WTC11 (cell line): ENCODE measurements around the gene CDIP1. TPM values are rescaled to one million over a fixed set of nuclear protein-coding genes. Genes with fewer than 3 reads are reported as not detected.

Experiments used
- ATAC-seq: fragments of 200-7000 bp; cut with Tn5 transposase; 2 replicates; pipeline ENCODE4 v1.10.0; 2021; ENCODE audit warnings: mild to moderate bottlenecking, moderate library complexity
- CTCF ChIA-PET: fragments of 300-600 bp; sonication (Branson Sonifier 250); formaldehyde crosslinking; loops from one replicate; lab custom pipeline; 2021; ENCODE audit warnings: antibody characterized with exemption; lab: Charles Lee
- POLR2A ChIA-PET: fragments of 350-600 bp; sonication (Branson Sonifier 250); formaldehyde crosslinking; loops from one replicate; lab custom pipeline; 2021; ENCODE audit warnings: antibody characterized with exemption; lab: Charles Lee
- DNase-seq: peaks from one replicate; pipeline ENCODE4 v3.0.0; 2021; ENCODE audit warnings: low spot score
- H3K27ac Mint-ChIP-seq: 2 replicates; pipeline ENCODE4 v1.8.0; 2021; ENCODE audit warnings: mixed read lengths
- H3K27me3 Mint-ChIP-seq: 2 replicates; pipeline ENCODE4 v1.8.0; 2021; ENCODE audit warnings: low read depth, mild to moderate bottlenecking, moderate library complexity, mixed read lengths
- H3K36me3 Mint-ChIP-seq: 2 replicates; pipeline ENCODE4 v1.8.0; 2021; ENCODE audit warnings: mixed read lengths
- H3K4me1 Mint-ChIP-seq: 2 replicates; pipeline ENCODE4 v1.8.0; 2022; ENCODE audit warnings: mixed read lengths
- H3K4me3 Mint-ChIP-seq: 2 replicates; pipeline ENCODE4 v1.8.0; 2021; ENCODE audit warnings: mild to moderate bottlenecking, moderate library complexity, mixed read lengths
- H3K9me3 Mint-ChIP-seq: 2 replicates; pipeline ENCODE4 v1.8.0; 2021; ENCODE audit warnings: mixed read lengths
- ATF2 ChIP-seq: sonication (generic); formaldehyde crosslinking; IDR thresholded peaks from 2 replicates; pipeline ENCODE4 v1.8.1; 2022; ENCODE audit warnings: low read depth, missing genetic modification reagents, borderline replicate concordance
- E2F1 ChIP-seq: sonication (generic); formaldehyde crosslinking; IDR thresholded peaks from 2 replicates; pipeline ENCODE4 v1.8.0; 2022; ENCODE audit warnings: mild to moderate bottlenecking, missing genetic modification reagents
- FOXP1 ChIP-seq: sonication (generic); formaldehyde crosslinking; IDR thresholded peaks from 2 replicates; pipeline ENCODE4 v1.8.0; 2022; ENCODE audit warnings: missing genetic modification reagents, mild to moderate bottlenecking, moderate library complexity, borderline replicate concordance
- FOXP4 ChIP-seq: sonication (generic); formaldehyde crosslinking; IDR thresholded peaks from 2 replicates; pipeline ENCODE4 v1.8.0; 2022; ENCODE audit warnings: mild to moderate bottlenecking, missing genetic modification reagents
- NR1H2 ChIP-seq: sonication (generic); formaldehyde crosslinking; IDR thresholded peaks from 2 replicates; pipeline ENCODE4 v1.9.0; 2021; ENCODE audit warnings: mild to moderate bottlenecking, moderate library complexity, missing genetic modification reagents
- NR2C2 ChIP-seq: sonication (generic); formaldehyde crosslinking; IDR thresholded peaks from 2 replicates; pipeline ENCODE4 v1.8.0; 2022; ENCODE audit warnings: mild to moderate bottlenecking, missing genetic modification reagents
- PREB ChIP-seq: sonication (generic); formaldehyde crosslinking; IDR thresholded peaks from 2 replicates; pipeline ENCODE4 v1.8.1; 2022; ENCODE audit warnings: mild to moderate bottlenecking, missing genetic modification reagents, moderate library complexity, borderline replicate concordance
- SMAD3 ChIP-seq: sonication (generic); formaldehyde crosslinking; IDR thresholded peaks from 2 replicates; pipeline ENCODE4 v1.8.0; 2022; ENCODE audit warnings: missing genetic modification reagents, mild to moderate bottlenecking, borderline replicate concordance
- USF2 ChIP-seq: sonication (generic); formaldehyde crosslinking; IDR thresholded peaks from 2 replicates; pipeline ENCODE4 v1.8.1; 2023; ENCODE audit warnings: mild to moderate bottlenecking, missing genetic modification reagents, moderate library complexity
- ZBTB21 ChIP-seq: sonication (generic); formaldehyde crosslinking; IDR thresholded peaks from 2 replicates; pipeline ENCODE4 v1.8.1; 2023; ENCODE audit warnings: mild to moderate bottlenecking, missing genetic modification reagents, borderline replicate concordance
- ZNF263 ChIP-seq: sonication (generic); formaldehyde crosslinking; IDR thresholded peaks from 2 replicates; pipeline ENCODE4 v1.8.1; 2022; ENCODE audit warnings: low read depth, mild to moderate bottlenecking, moderate library complexity, missing genetic modification reagents
- ZNF281 ChIP-seq: sonication (generic); formaldehyde crosslinking; IDR thresholded peaks from 2 replicates; pipeline ENCODE4 v1.8.0; 2023; ENCODE audit warnings: mild to moderate bottlenecking, missing genetic modification reagents
- total RNA-seq: library from RNA; stranded (reverse); gene quantifications from 3 replicates; pipeline ENCODE4 v1.2.3, GENCODE V29; 2021
- TF ChIP-seq, protein P1 (sequence below): fragments of 200-600 bp; IDR thresholded peaks from 2 replicates; pipeline ENCODE4 v1.8.0; 2022; ENCODE audit warnings: antibody characterized with exemption
- TF ChIP-seq, protein P2 (sequence below): sonication (generic); formaldehyde crosslinking; IDR thresholded peaks from 2 replicates; pipeline ENCODE4 v1.8.0; 2023; ENCODE audit warnings: missing genetic modification reagents
- TF ChIP-seq, protein P3 (sequence below): sonication (generic); formaldehyde crosslinking; IDR thresholded peaks from 2 replicates; pipeline ENCODE4 v1.8.0; 2022; ENCODE audit warnings: missing genetic modification reagents

Gene CDIP1
- total RNA-seq, 1 experiment from 2014 or later: 68.9 TPM

- TF ChIP-seq ZNF281 (CRISPR knock-in tag): no peak
Observed at GRCh38 chr16:4556580-4556979, 18.0 kb upstream of the CDIP1 start (continued).

GRCh38 chr16:4556112-4556511 lies 17.5 kb upstream of the CDIP1 start, which contains the start of gene C16orf96:
C16orf96 (plus strand) TSS chr16:4556340; CDS start chr16:4556490, 150 bp downstream.
- ATAC-seq: no peak
- Mint-ChIP-seq H3K27ac (no peak within 1 kb of the TSS), H3K4me3 (no peak within 1 kb of the TSS), H3K4me1 (no peaks in the 10 kb centered on the region), H3K36me3 (no peaks in the 10 kb centered on the region), H3K9me3 (no peaks in the 10 kb centered on the region), H3K27me3 (peaks cover 3% of the 10 kb centered on the region; the same call in 1 of the 2 replicates)
- TF ChIP-seq E2F1 (CRISPR knock-in tag) (no peak), PREB (CRISPR knock-in tag) (no peak), SMAD3 (CRISPR knock-in tag) (no peak), NR1H2 (CRISPR knock-in tag) (no peak), ZNF263 (CRISPR knock-in tag) (no peak)
- TF ChIP-seq, protein P1, sequence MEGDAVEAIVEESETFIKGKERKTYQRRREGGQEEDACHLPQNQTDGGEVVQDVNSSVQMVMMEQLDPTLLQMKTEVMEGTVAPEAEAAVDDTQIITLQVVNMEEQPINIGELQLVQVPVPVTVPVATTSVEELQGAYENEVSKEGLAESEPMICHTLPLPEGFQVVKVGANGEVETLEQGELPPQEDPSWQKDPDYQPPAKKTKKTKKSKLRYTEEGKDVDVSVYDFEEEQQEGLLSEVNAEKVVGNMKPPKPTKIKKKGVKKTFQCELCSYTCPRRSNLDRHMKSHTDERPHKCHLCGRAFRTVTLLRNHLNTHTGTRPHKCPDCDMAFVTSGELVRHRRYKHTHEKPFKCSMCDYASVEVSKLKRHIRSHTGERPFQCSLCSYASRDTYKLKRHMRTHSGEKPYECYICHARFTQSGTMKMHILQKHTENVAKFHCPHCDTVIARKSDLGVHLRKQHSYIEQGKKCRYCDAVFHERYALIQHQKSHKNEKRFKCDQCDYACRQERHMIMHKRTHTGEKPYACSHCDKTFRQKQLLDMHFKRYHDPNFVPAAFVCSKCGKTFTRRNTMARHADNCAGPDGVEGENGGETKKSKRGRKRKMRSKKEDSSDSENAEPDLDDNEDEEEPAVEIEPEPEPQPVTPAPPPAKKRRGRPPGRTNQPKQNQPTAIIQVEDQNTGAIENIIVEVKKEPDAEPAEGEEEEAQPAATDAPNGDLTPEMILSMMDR: no peak
- TF ChIP-seq, protein P2, sequence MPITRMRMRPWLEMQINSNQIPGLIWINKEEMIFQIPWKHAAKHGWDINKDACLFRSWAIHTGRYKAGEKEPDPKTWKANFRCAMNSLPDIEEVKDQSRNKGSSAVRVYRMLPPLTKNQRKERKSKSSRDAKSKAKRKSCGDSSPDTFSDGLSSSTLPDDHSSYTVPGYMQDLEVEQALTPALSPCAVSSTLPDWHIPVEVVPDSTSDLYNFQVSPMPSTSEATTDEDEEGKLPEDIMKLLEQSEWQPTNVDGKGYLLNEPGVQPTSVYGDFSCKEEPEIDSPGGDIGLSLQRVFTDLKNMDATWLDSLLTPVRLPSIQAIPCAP (CRISPR knock-in tag): no peak
- ChIA-PET POLR2A (interaction anchor here (0.6 kb wide), 1 partner anchor 10 kb away, joined by 4 read pairs; no protein-coding TSS in a partner anchor), CTCF (interaction anchor here (0.6 to 1.6 kb wide), 5 partner anchors 10 to 498 kb away, joined by 3 to 6 read pairs (median 5); no protein-coding TSS in a partner anchor)
- no peak for DNase-seq

DNA sequence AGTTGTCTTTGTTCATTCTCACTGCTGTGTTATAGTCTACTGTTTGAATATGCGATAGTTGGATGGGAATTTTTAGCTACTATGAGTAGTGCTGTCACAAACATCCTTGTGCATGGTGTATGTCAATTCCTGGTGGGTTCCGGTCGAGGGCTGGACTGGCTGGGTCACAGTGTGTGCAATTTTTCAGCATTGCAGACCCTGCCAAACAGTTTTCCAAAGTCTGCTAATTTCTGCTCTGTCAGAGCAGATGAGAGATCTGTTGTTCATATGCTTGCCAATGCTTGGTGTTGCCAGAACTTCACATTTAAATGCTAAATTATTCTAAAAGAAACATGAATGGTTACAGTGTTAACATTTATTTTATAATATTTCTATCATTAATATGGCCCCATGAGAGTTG lies 14.0 kb upstream of the CDIP1 start:
- CTCF ChIA-PET: interaction anchor here (0.9 to 9.1 kb wide), 5 partner anchors 9 to 41 kb away, joined by 3 to 115 read pairs (median 4); no protein-coding TSS in a partner anchor
- no peak for DNase-seq
- no peak overlapping the region for H3K27ac Mint-ChIP-seq
- no peak overlapping the region for H3K4me3 Mint-ChIP-seq
- H3K9me3 Mint-ChIP-seq: no peaks in the 10 kb centered on the region
- ATAC-seq: no peak
- no peaks in the 10 kb centered on the region for H3K4me1 Mint-ChIP-seq
- POLR2A ChIA-PET: interaction anchor here (1.0 kb wide), 1 partner anchor 18 kb away, joined by 3 read pairs; no protein-coding TSS in a partner anchor
- H3K36me3 Mint-ChIP-seq: no peaks in the 10 kb centered on the region
- peaks cover 3% of the 10 kb centered on the region; the same call in 1 of the 2 replicates for H3K27me3 Mint-ChIP-seq
- TF ChIP-seq FOXP1 (CRISPR knock-in tag) (no peak), ATF2 (no peak), FOXP4 (CRISPR knock-in tag) (no peak), ZBTB21 (CRISPR knock-in tag) (no peak), USF2 (CRISPR knock-in tag) (no peak), NR2C2 (CRISPR knock-in tag) (no peak)
- TF ChIP-seq, protein P3, sequence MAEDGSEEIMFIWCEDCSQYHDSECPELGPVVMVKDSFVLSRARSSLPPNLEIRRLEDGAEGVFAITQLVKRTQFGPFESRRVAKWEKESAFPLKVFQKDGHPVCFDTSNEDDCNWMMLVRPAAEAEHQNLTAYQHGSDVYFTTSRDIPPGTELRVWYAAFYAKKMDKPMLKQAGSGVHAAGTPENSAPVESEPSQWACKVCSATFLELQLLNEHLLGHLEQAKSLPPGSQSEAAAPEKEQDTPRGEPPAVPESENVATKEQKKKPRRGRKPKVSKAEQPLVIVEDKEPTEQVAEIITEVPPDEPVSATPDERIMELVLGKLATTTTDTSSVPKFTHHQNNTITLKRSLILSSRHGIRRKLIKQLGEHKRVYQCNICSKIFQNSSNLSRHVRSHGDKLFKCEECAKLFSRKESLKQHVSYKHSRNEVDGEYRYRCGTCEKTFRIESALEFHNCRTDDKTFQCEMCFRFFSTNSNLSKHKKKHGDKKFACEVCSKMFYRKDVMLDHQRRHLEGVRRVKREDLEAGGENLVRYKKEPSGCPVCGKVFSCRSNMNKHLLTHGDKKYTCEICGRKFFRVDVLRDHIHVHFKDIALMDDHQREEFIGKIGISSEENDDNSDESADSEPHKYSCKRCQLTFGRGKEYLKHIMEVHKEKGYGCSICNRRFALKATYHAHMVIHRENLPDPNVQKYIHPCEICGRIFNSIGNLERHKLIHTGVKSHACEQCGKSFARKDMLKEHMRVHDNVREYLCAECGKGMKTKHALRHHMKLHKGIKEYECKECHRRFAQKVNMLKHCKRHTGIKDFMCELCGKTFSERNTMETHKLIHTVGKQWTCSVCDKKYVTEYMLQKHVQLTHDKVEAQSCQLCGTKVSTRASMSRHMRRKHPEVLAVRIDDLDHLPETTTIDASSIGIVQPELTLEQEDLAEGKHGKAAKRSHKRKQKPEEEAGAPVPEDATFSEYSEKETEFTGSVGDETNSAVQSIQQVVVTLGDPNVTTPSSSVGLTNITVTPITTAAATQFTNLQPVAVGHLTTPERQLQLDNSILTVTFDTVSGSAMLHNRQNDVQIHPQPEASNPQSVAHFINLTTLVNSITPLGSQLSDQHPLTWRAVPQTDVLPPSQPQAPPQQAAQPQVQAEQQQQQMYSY: no peak
